Fibroblast of skin of back (primary cell): Measurements from ENCODE around the gene TNPO2.
"Not testable (repeated sequence)": the region's sequence is repeated elsewhere in the genome, so short reads cannot be mapped to it uniquely, and the experiment has no call there.

ENCODE experiments used
- DNase-seq: peaks from one replicate; pipeline ENCODE4 v3.0.0-alpha.2; 2013

Gene TNPO2

GRCh38 chr19:12736995-12737834, 13.5 kb upstream of the TNPO2 start, which contains the start of gene GET3:
Gene GET3 (plus strand): TSS chr19:12737497. CDS start chr19:12737506, 9 bp downstream.
- peak; percentile 100 for DNase-seq

GRCh38 chr19:12733369-12734214, 9.9 kb upstream of the TNPO2 start:
- peak; percentile 56 for DNase-seq

GRCh38 chr19:12731337-12731736, 7.6 kb upstream of the TNPO2 start:
- DNase-seq, result no peak

- DNase-seq, result no peak
These were observed 6.3 kb upstream of the TNPO2 start for GRCh38 chr19:12730064-12730463.

- no peak for DNase-seq
These were observed 4.2 kb upstream of the TNPO2 start for GRCh38 chr19:12727745-12728433.

- DNase-seq, result no peak
These were observed 3.2 kb upstream of the TNPO2 start for GRCh38 chr19:12726988-12727316.

- DNase-seq, result not testable (repeated sequence)
These were observed 1.9 kb upstream of the TNPO2 start for GRCh38 chr19:12725612-12726011.

GRCh38 chr19:12723381-12723640, 421 bp downstream of the TNPO2 start:
- DNase-seq, result no peak

GRCh38 chr19:12722566-12723380, 959 bp downstream of the TNPO2 start:
- peak; percentile 100 for DNase-seq

GRCh38 chr19:12721656-12722565, 1.8 kb downstream of the TNPO2 start:
- peak; percentile 72 for DNase-seq

GRCh38 chr19:12720851-12721655, 2.7 kb downstream of the TNPO2 start:
- DNase-seq, result no peak

GRCh38 chr19:12720296-12720695, 3.4 kb downstream of the TNPO2 start:
- DNase-seq, result no peak

- no peak for DNase-seq
These were observed 7.8 kb downstream of the TNPO2 start for GRCh38 chr19:12715929-12716328.

- no peak for DNase-seq
These were observed 8.6 kb downstream of the TNPO2 start for GRCh38 chr19:12715102-12715501.

- DNase-seq, result not testable (repeated sequence)
These were observed 10.4 kb downstream of the TNPO2 start for GRCh38 chr19:12713304-12713703.

- DNase-seq, result not testable (repeated sequence)
These were observed 11.7 kb downstream of the TNPO2 start for GRCh38 chr19:12712077-12712476.

GRCh38 chr19:12711187-12711586, 12.5 kb downstream of the TNPO2 start:
- DNase-seq, result no peak

GRCh38 chr19:12708641-12709040, 15.1 kb downstream of the TNPO2 start:
- DNase-seq, result no peak

GRCh38 chr19:12706332-12706718, 17.4 kb downstream of the TNPO2 start:
- no peak for DNase-seq

GRCh38 chr19:12705654-12706331, 17.9 kb downstream of the TNPO2 start:
- DNase-seq, result no peak
